ENCODE data around the gene CRHR1. TPM values are rescaled to one million over a fixed set of nuclear protein-coding genes. Genes with fewer than 3 reads are reported as not detected.

Gene CRHR1
- polyA plus RNA-seq, 1 of the 3 experiments (the other 2 are of a cell fraction) = 0.13 TPM

- Histone ChIP-seq H3K4me2 (no peak overlapping the region), H3K27me3 (ENCODE audit: insufficient read depth) (peaks cover 27% of the 10 kb centered on the region; the same call in 1 of the 2 replicates), H3K4me3 (ENCODE audit: low read depth in 2 of 2, low read length in 1 of 2) (no peak overlapping the region), H3K9ac (no peak overlapping the region), H4K20me1 (ENCODE audit: insufficient read depth) (no peaks in the 10 kb centered on the region; the same call in 1 of the 2 replicates), H3K79me2 (ENCODE audit: insufficient read depth) (no peaks in the 10 kb centered on the region), H3K9me3 (no peaks in the 10 kb centered on the region), H2AFZ (ENCODE audit: low read depth) (no peak overlapping the region), H3K4me1 (ENCODE audit: control insufficient read depth in 1 of 2, insufficient read depth in 2 of 2, low read depth in 1 of 2, low read length in 1 of 2) (no peaks in the 10 kb centered on the region; a peak in 1 of 4 replicates), H3K36me3 (replicated peaks in 1 of 2; ENCODE audit: control insufficient read depth in 1 of 2, insufficient read depth in 2 of 2, low read length in 1 of 2) (peaks cover 0 to 2% of the 10 kb centered on the region in 2 experiments), H3F3A (replicated peaks; ENCODE audit: insufficient read depth) (no peaks in the 10 kb centered on the region), H3K27ac (ENCODE audit: low read depth in 2 of 2, low read length in 1 of 2) (no peak overlapping the region), H3K9me2 (no peaks in the 10 kb centered on the region)
- DNase-seq = no peak
- WGBS (ENCODE audit: low lambda C conversion rate) = 54% methylated on average over 11 of the region's 11 CpGs
- CTCF ChIA-PET = interaction anchor here (0.7 to 4.7 kb wide), 6 partner anchors 10 to 82 kb away, joined by 3 to 26 read pairs (median 4); no protein-coding TSS in a partner anchor
- POLR2A ChIA-PET = no interaction called here
- no peak for TF ChIP-seq CTCF (IDR thresholded peaks at IDR 0.05)
- TF ChIP-seq JUND (IDR thresholded peaks at IDR 0.05) = no peak
- TF ChIP-seq SIN3A (IDR thresholded peaks at IDR 0.05; ENCODE audit: borderline replicate concordance, low read depth, low read length) = no peak
- TF ChIP-seq GABPA (IDR thresholded peaks at IDR 0.05; ENCODE audit: low read depth) = no peak
- no peak for TF ChIP-seq MEF2A (IDR thresholded peaks at IDR 0.05; ENCODE audit: borderline replicate concordance, low read depth)
- no peak for TF ChIP-seq RFX5 (IDR thresholded peaks at IDR 0.05; ENCODE audit: low read length)
- no peak for TF ChIP-seq RXRA (IDR thresholded peaks at IDR 0.05; ENCODE audit: borderline replicate concordance, low read depth)
- no peak for TF ChIP-seq PBX3 (IDR thresholded peaks at IDR 0.05)
- no peak for TF ChIP-seq TCF12 (IDR thresholded peaks at IDR 0.05)
- no peak for TF ChIP-seq POLR2AphosphoS5 (IDR thresholded peaks at IDR 0.05; ENCODE audit: low read depth, low read length)
- no peak for TF ChIP-seq GATA2 (CRISPR knock-in tag; IDR thresholded peaks at IDR 0.05)
- TF ChIP-seq NRF1 (IDR thresholded peaks at IDR 0.05; ENCODE audit: low read depth, low read length) = no peak
- no peak for TF ChIP-seq MAX (IDR thresholded peaks at IDR 0.05; ENCODE audit: low read depth)
- no peak for TF ChIP-seq REST (IDR thresholded peaks at IDR 0.05; ENCODE audit: low read depth, low read length)
- TF ChIP-seq RCOR1 (IDR thresholded peaks at IDR 0.05; ENCODE audit: low read length) = no peak
- TF ChIP-seq MXI1 (IDR thresholded peaks at IDR 0.05; ENCODE audit: low read depth, low read length) = no peak
- no peak for TF ChIP-seq FOXM1 (IDR thresholded peaks at IDR 0.05; ENCODE audit: low read depth)
- no peak for TF ChIP-seq NFIC (IDR thresholded peaks at IDR 0.05; ENCODE audit: borderline replicate concordance)
These were observed 35.3 kb upstream of the CRHR1 start for GRCh38 chr17:45748731-45749310.

Data from SK-N-SH (cell line).